SK-N-SH (cell line): ENCODE data around the gene ZNF311. TPM values are rescaled to one million over a fixed set of nuclear protein-coding genes. Genes with fewer than 3 reads are reported as not detected.
A peak's percentile ranks its signal among the peaks of the same experiment; 100 is the strongest.

Source experiments
- CTCF ChIA-PET: fragments of 300-600, 350-600 bp; formaldehyde crosslinking; extraction: SDS; loops from one replicate; lab custom pipeline; 2021; lab: Yijun Ruan, JAX
- POLR2A ChIA-PET: fragments of 350-600 bp; sonication (Branson Sonifier 250); formaldehyde crosslinking; extraction: SDS; loops from one replicate; lab custom pipeline; 2020; ENCODE audit warnings: antibody characterized with exemption, inconsistent platforms; lab: Yijun Ruan, JAX
- DNase-seq: peaks from one replicate; pipeline ENCODE4 v3.0.0; 2012
- H2AFZ ChIP-seq: fragments of 200-600 bp; sonication (generic); 2 replicates; pipeline ENCODE4 v1.8.1; 2016; ENCODE audit warnings: antibody characterized with exemption, mild to moderate bottlenecking, low read depth
- H3F3A ChIP-seq: fragments of 200-600 bp; sonication (generic); replicated peaks from 2 replicates; pipeline ENCODE3; 2016; ENCODE audit warnings: antibody characterized with exemption, mild to moderate bottlenecking; ENCODE audit not compliant: insufficient read depth
- H3K27ac ChIP-seq, 2 experiments: fragments of 200-500 bp in 1 of 2; fragments of 200-600 bp in 1 of 2; sonication (Bioruptor generic) in 1 of 2; sonication (generic), shearing (Covaris generic) in 1 of 2; 2 replicates each; pipeline versions ENCODE4 v1.5.1 to v1.6.1; 2014 to 2016; ENCODE audit warnings: low read depth in 2 of 2, inconsistent platforms in 1 of 2, low read length in 1 of 2, mild to moderate bottlenecking in 1 of 2, mixed read lengths in 1 of 2
- H3K27me3 ChIP-seq: fragments of 200-600 bp; sonication (generic), shearing (Covaris generic); 2 replicates; pipeline ENCODE4 v1.6.1; 2016; ENCODE audit warnings: mixed run types; ENCODE audit not compliant: insufficient read depth
- H3K36me3 ChIP-seq, 2 experiments: fragments of 200-500 bp in 1 of 2; fragments of 200-600 bp in 1 of 2; sonication (Bioruptor generic) in 1 of 2; sonication (generic) in 1 of 2; replicated peaks in 1 of 2; 2 replicates each; pipeline versions ENCODE3 to v1.5.1; 2014 to 2016; ENCODE audit warnings: low read length in 1 of 2, mild to moderate bottlenecking in 1 of 2; ENCODE audit not compliant: insufficient read depth in 2 of 2, control insufficient read depth in 1 of 2
- H3K4me1 ChIP-seq, 2 experiments: fragments of 200-500 bp in 1 of 2; fragments of 200-600 bp in 1 of 2; sonication (Bioruptor generic) in 1 of 2; sonication (generic), shearing (Covaris generic) in 1 of 2; 2 replicates each; pipeline versions ENCODE4 v1.5.1 to v1.6.1; 2014 to 2016; ENCODE audit warnings: low read depth in 1 of 2, low read length in 1 of 2, mixed run types in 1 of 2; ENCODE audit not compliant: insufficient read depth in 2 of 2, control insufficient read depth in 1 of 2
- H3K4me2 ChIP-seq: fragments of 200-600 bp; sonication (generic), shearing (Covaris generic); 2 replicates; pipeline ENCODE4 v1.6.1; 2017; ENCODE audit warnings: mixed run types
- H3K4me3 ChIP-seq, 2 experiments: fragments of 200-500 bp in 1 of 2; fragments of 200-600 bp in 1 of 2; sonication (Bioruptor generic) in 1 of 2; sonication (generic), shearing (Covaris generic) in 1 of 2; 2 replicates each; pipeline versions ENCODE4 v1.5.1 to v1.8.1; 2014 to 2016; ENCODE audit warnings: low read depth in 2 of 2, inconsistent platforms in 1 of 2, low read length in 1 of 2, mild to moderate bottlenecking in 1 of 2, mixed read lengths in 1 of 2, moderate library complexity in 1 of 2
- H3K79me2 ChIP-seq: fragments of 200-600 bp; sonication (generic); 2 replicates; pipeline ENCODE4 v1.8.1; 2017; ENCODE audit warnings: mild to moderate bottlenecking; ENCODE audit not compliant: insufficient read depth
- H3K9ac ChIP-seq: fragments of 200-600 bp; sonication (generic); 2 replicates; pipeline ENCODE4 v1.6.1; 2017; ENCODE audit warnings: mixed run types
- H3K9me2 ChIP-seq: fragments of 200-600 bp; sonication (generic); 2 replicates; pipeline ENCODE4 v1.6.1; 2017; ENCODE audit warnings: mixed run types
- H3K9me3 ChIP-seq: fragments of 200-600 bp; sonication (generic); 2 replicates; pipeline ENCODE4 v1.6.1; 2017; ENCODE audit warnings: mixed run types, mild to moderate bottlenecking, moderate library complexity
- H4K20me1 ChIP-seq: fragments of 200-600 bp; sonication (generic); 2 replicates; pipeline ENCODE4 v1.6.1; 2017; ENCODE audit warnings: mild to moderate bottlenecking, mixed run types; ENCODE audit not compliant: insufficient read depth
- ELF1 ChIP-seq: IDR thresholded peaks from 2 replicates; pipeline ENCODE4 v1.4.0; 2012
- GATA2 ChIP-seq: sonication (generic); formaldehyde crosslinking; IDR thresholded peaks from 2 replicates; pipeline ENCODE4 v1.5.0; 2020; ENCODE audit warnings: mild to moderate bottlenecking, missing genetic modification reagents
- JUND ChIP-seq: IDR thresholded peaks from 2 replicates; pipeline ENCODE4 v1.4.0; 2012
- REST ChIP-seq: IDR thresholded peaks from 2 replicates; pipeline ENCODE4 v1.6.1; 2012; ENCODE audit warnings: mild to moderate bottlenecking, low read depth, low read length, moderate library complexity
- USF1 ChIP-seq: IDR thresholded peaks from 2 replicates; pipeline ENCODE4 v1.4.0; 2012; ENCODE audit warnings: low read depth, borderline replicate concordance
- WGBS: methylation state at CpG from one replicate; pipeline ENCODE4 v1.1.6; 2017; ENCODE audit warnings: low lambda C conversion rate; 5-methylcytosine and 5-hydroxymethylcytosine counted together
- polyA plus RNA-seq, 3 experiments: library from polyadenylated mRNA; depleted of rRNA; stranded (reverse); fragments of >200 nt; gene quantifications; 2 replicates each; pipeline ENCODE4 v1.2.3, GENCODE V29; 2012
- TF ChIP-seq, protein P1 (sequence below): fragments of 150-350 bp; IDR thresholded peaks from 2 replicates; pipeline ENCODE4 v1.6.1; 2016; ENCODE audit warnings: mild to moderate bottlenecking, low read depth, low read length

Gene ZNF311
- polyA plus RNA-seq, 1 of the 3 experiments (the other 2 are of a cell fraction): 0.16 TPM

DNA sequence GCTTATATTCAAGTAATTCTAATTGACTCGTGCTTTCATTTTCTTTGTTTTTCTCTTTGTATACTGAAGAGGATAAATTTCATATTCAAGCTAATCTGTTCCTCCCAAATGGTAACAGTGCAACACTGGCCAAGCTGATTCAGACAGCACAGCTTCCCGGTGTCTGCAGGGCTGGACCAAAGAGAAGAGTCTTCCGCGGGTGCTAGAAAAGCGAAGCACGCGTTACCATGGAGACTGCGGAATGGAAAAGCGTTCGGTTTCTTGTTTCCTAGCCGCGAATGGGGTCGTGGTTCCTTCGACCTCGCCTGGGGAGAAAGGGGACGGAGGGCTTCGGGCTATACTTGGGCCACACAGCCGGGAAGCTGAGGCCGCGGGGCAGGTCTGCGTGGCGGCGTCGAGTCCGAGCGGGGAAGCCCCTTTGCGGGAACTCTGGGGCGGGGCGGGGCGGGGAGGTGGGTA, 6.2 kb upstream of the ZNF311 start:
- 1% methylated on average over 19 of the region's 30 CpGs for WGBS

DNA sequence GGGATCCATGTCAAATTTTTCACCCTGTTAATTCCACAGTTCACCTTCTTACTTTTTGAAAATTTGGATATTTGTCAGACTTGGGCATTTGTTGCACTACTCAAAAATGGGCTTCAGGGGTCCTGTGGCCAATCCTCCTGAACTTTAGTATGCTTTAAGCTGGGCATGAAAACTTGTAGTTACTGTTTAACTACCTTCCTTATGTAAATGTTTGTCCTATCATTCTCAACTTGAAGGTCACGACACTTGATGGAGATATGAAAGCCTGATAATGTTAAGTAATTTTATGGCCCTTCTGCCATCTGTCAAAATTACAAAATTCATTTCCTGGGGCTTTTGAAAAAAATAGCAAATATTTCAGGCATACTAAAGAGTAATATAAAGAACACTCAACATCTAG, 4.2 kb upstream of the ZNF311 start:
- Histone ChIP-seq H3K9me2 (0 out of 2 replicates have a peak, but pooled peaks cover 3% of the 10 kb centered on the region), H3K9me3 (no peaks in the 10 kb centered on the region), H3K9ac (no peak overlapping the region), H4K20me1 (no peaks in the 10 kb centered on the region), H3K36me3 (no peaks in the 10 kb centered on the region), H3K79me2 (no peaks in the 10 kb centered on the region), H3F3A (peaks cover 3% of the 10 kb centered on the region), H3K27me3 (peaks cover 12% of the 10 kb centered on the region; the same call in 1 of the 2 replicates), H3K4me2 (no peak overlapping the region), H3K4me3 (no peak overlapping the region), H2AFZ (no peak overlapping the region)
- DNase-seq: no peak
- 53% methylated on average over 1 of the region's 1 CpG for WGBS
- POLR2A ChIA-PET: no interaction called here
- TF ChIP-seq REST (no peak), JUND (no peak), USF1 (no peak)
- TF ChIP-seq, protein P1, sequence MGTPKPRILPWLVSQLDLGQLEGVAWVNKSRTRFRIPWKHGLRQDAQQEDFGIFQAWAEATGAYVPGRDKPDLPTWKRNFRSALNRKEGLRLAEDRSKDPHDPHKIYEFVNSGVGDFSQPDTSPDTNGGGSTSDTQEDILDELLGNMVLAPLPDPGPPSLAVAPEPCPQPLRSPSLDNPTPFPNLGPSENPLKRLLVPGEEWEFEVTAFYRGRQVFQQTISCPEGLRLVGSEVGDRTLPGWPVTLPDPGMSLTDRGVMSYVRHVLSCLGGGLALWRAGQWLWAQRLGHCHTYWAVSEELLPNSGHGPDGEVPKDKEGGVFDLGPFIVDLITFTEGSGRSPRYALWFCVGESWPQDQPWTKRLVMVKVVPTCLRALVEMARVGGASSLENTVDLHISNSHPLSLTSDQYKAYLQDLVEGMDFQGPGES: no peak
- TF ChIP-seq, all 33 proteins: peak for 0
- CTCF ChIA-PET: no interaction called here
- Histone ChIP-seq H3K4me1 (no peaks in the 10 kb centered on the region; a peak in 1 of 4 replicates), H3K27ac (no peak overlapping the region)

More for the DNA sequence above, 6.2 kb upstream of the ZNF311 start:
- Histone ChIP-seq H3K36me3 (no peaks in the 10 kb centered on the region), H2AFZ (peak overlapping the region; percentile 57; the same call in 1 of the 2 replicates), H3K27ac (no peak overlapping the region; a peak in 1 of 4 replicates), H3K79me2 (no peaks in the 10 kb centered on the region), H3K27me3 (peaks cover 12% of the 10 kb centered on the region; the same call in 1 of the 2 replicates), H3K9ac (no peak overlapping the region), H3K4me2 (peak overlapping the region; percentile 42; the same call in 1 of the 2 replicates), H4K20me1 (no peaks in the 10 kb centered on the region), H3F3A (peaks cover 3% of the 10 kb centered on the region), H3K4me3 (peak overlapping the region; percentile 51 to 58), H3K4me1 (peaks cover 0 to 2% of the 10 kb centered on the region in 2 experiments; a peak in 1 of 4 replicates), H3K9me2 (0 out of 2 replicates have a peak, but pooled peaks cover 3% of the 10 kb centered on the region), H3K9me3 (no peaks in the 10 kb centered on the region)
- CTCF ChIA-PET: interaction anchor here (0.7 to 2.0 kb wide), 4 partner anchors 14 to 323 kb away, joined by 3 to 9 read pairs (median 3); no protein-coding TSS in a partner anchor
- POLR2A ChIA-PET: no interaction called here
- 0 out of 2 replicates have a peak, but pooled peaks have one; percentile 12 for TF ChIP-seq ELF1
- TF ChIP-seq REST: no peak
- no peak for TF ChIP-seq GATA2 (CRISPR knock-in tag)
- TF ChIP-seq, all 33 proteins: peak for 1
- peak; percentile 72 for DNase-seq
